HG03139 (cell line): ENCODE results near the gene ZNF652.
"Not testable (repeated sequence)": the region's sequence is repeated elsewhere in the genome, so short reads cannot be mapped to it uniquely, and the experiment has no call there.

ENCODE experiments used
- ATAC-seq: cut with Tn5 transposase; IDR thresholded peaks from one replicate; pipeline ENCODE4 v1.9.1; 2021; ENCODE audit not compliant: unreplicated experiment

ZNF652 gene

GRCh38 chr17:49387498-49388289 is 25.6 kb upstream of the ZNF652 start:
- no peak for ATAC-seq

GRCh38 chr17:49386373-49386772 is 24.3 kb upstream of the ZNF652 start:
- ATAC-seq, result no peak

- ATAC-seq, result no peak
Measured at GRCh38 chr17:49384951-49385350, 22.9 kb upstream of the ZNF652 start.

- ATAC-seq, result no peak
Measured at GRCh38 chr17:49383060-49383459, 21.0 kb upstream of the ZNF652 start.

- no peak for ATAC-seq
Measured at GRCh38 chr17:49382556-49382955, 20.5 kb upstream of the ZNF652 start.

- ATAC-seq, result no peak
Measured at GRCh38 chr17:49381793-49382192, 19.7 kb upstream of the ZNF652 start.

- ATAC-seq, result no peak
Measured at GRCh38 chr17:49381033-49381432, 19.0 kb upstream of the ZNF652 start.

GRCh38 chr17:49379926-49380325 is 17.9 kb upstream of the ZNF652 start:
- no peak for ATAC-seq

GRCh38 chr17:49378311-49378710 is 16.3 kb upstream of the ZNF652 start:
- ATAC-seq, result no peak

- ATAC-seq, result no peak
Measured at GRCh38 chr17:49375544-49375943, 13.5 kb upstream of the ZNF652 start.

GRCh38 chr17:49373115-49373514 is 11.1 kb upstream of the ZNF652 start:
- ATAC-seq, result no peak

GRCh38 chr17:49372425-49372824 is 10.4 kb upstream of the ZNF652 start:
- no peak for ATAC-seq

GRCh38 chr17:49370971-49371834 is 9.2 kb upstream of the ZNF652 start:
- ATAC-seq, result no peak

GRCh38 chr17:49369760-49370159 is 7.7 kb upstream of the ZNF652 start:
- no peak for ATAC-seq

GRCh38 chr17:49369089-49369488 is 7.0 kb upstream of the ZNF652 start:
- ATAC-seq, result no peak

GRCh38 chr17:49365667-49366066 is 3.6 kb upstream of the ZNF652 start:
- no peak for ATAC-seq

GRCh38 chr17:49365126-49365525 is 3.1 kb upstream of the ZNF652 start:
- not testable (repeated sequence) for ATAC-seq

GRCh38 chr17:49364119-49364518 is 2.1 kb upstream of the ZNF652 start:
- ATAC-seq, result no peak

- no peak for ATAC-seq
Measured at GRCh38 chr17:49363251-49363650, 1.2 kb upstream of the ZNF652 start.

- no peak for ATAC-seq
Measured at GRCh38 chr17:49362723-49363117, 670 bp upstream of the ZNF652 start.

GRCh38 chr17:49361129-49361901 is 735 bp downstream of the ZNF652 start:
- ATAC-seq, result peak; percentile 25

- ATAC-seq, result no peak
Measured at GRCh38 chr17:49360796-49361128, 1.3 kb downstream of the ZNF652 start.
